Measurements from ENCODE around the gene FOXD4L1. TPM values are rescaled to one million over a fixed set of nuclear protein-coding genes. Genes with fewer than 3 reads are reported as not detected.
A peak's percentile ranks its signal among the peaks of the same experiment; 100 is the strongest.
"Not testable (repeated sequence)": the region's sequence is repeated elsewhere in the genome, so short reads cannot be mapped to it uniquely, and the experiment has no call there.

Gene FOXD4L1
- not detected for polyA plus RNA-seq (2012; ENCODE audit: insufficient read depth, insufficient read length)

- not testable (repeated sequence) for DNase-seq (ENCODE audit: low read depth, low spot score); H3K4me3 ChIP-seq (ENCODE audit: low read length)
Observed at GRCh38 chr2:113498365-113498764, at the start of gene FOXD4L1. Gene FOXD4L1 (plus strand): TSS chr2:113498665. CDS start chr2:113499257, 592 bp downstream.

- not testable (repeated sequence) for H3K4me3 ChIP-seq (ENCODE audit: low read length); DNase-seq (ENCODE audit: low read depth, low spot score)
Observed at GRCh38 chr2:113465770-113466169, 32.7 kb upstream of the FOXD4L1 start.

- not testable (repeated sequence) for H3K4me3 ChIP-seq (ENCODE audit: low read length); DNase-seq (ENCODE audit: low read depth, low spot score)
Observed at GRCh38 chr2:113476688-113477368, 21.6 kb upstream of the FOXD4L1 start.

GRCh38 chr2:113496527-113496926 lies 1.9 kb upstream of the FOXD4L1 start:
- DNase-seq (ENCODE audit: low read depth, low spot score); H3K4me3 ChIP-seq (ENCODE audit: low read length): not testable (repeated sequence)

- not testable (repeated sequence) for H3K4me3 ChIP-seq (ENCODE audit: low read length); DNase-seq (ENCODE audit: low read depth, low spot score)
Observed at GRCh38 chr2:113499019-113499885, 787 bp downstream of the FOXD4L1 start.

- not testable (repeated sequence) for DNase-seq (ENCODE audit: low read depth, low spot score); H3K4me3 ChIP-seq (ENCODE audit: low read length)
Observed at GRCh38 chr2:113499886-113500722, 1.6 kb downstream of the FOXD4L1 start.

GRCh38 chr2:113500723-113501038 lies 2.2 kb downstream of the FOXD4L1 start:
- peak; percentile 21 for DNase-seq (ENCODE audit: low read depth, low spot score)

GRCh38 chr2:113502216-113503093 lies 4.0 kb downstream of the FOXD4L1 start:
- H3K4me3 ChIP-seq (ENCODE audit: low read length); DNase-seq (ENCODE audit: low read depth, low spot score): not testable (repeated sequence)

More at GRCh38 chr2:113500723-113501038, 2.2 kb downstream of the FOXD4L1 start:
- H3K4me3 ChIP-seq (ENCODE audit: low read length), result not testable (repeated sequence)

GRCh38 chr2:113503094-113504042 lies 4.9 kb downstream of the FOXD4L1 start:
- DNase-seq (ENCODE audit: low read depth, low spot score), result not testable (repeated sequence)

GRCh38 chr2:113504081-113504480 lies 5.6 kb downstream of the FOXD4L1 start:
- DNase-seq (ENCODE audit: low read depth, low spot score); H3K4me3 ChIP-seq (ENCODE audit: low read length): not testable (repeated sequence)

More at GRCh38 chr2:113503094-113504042, 4.9 kb downstream of the FOXD4L1 start:
- H3K4me3 ChIP-seq (ENCODE audit: low read length), result peak overlapping the region; percentile 18

- not testable (repeated sequence) for DNase-seq (ENCODE audit: low read depth, low spot score); H3K4me3 ChIP-seq (ENCODE audit: low read length)
Observed at GRCh38 chr2:113507394-113508140, 9.1 kb downstream of the FOXD4L1 start.

- not testable (repeated sequence) for DNase-seq (ENCODE audit: low read depth, low spot score); H3K4me3 ChIP-seq (ENCODE audit: low read length)
Observed at GRCh38 chr2:113508187-113508586, 9.7 kb downstream of the FOXD4L1 start.

- not testable (repeated sequence) for H3K4me3 ChIP-seq (ENCODE audit: low read length); DNase-seq (ENCODE audit: low read depth, low spot score)
Observed at GRCh38 chr2:113510913-113511312, 12.4 kb downstream of the FOXD4L1 start.

- H3K4me3 ChIP-seq (ENCODE audit: low read length); DNase-seq (ENCODE audit: low read depth, low spot score): not testable (repeated sequence)
Observed at GRCh38 chr2:113511859-113512258, 13.4 kb downstream of the FOXD4L1 start.

GRCh38 chr2:113515457-113515856 lies 17.0 kb downstream of the FOXD4L1 start:
- H3K4me3 ChIP-seq (ENCODE audit: low read length); DNase-seq (ENCODE audit: low read depth, low spot score): not testable (repeated sequence)

GRCh38 chr2:113515995-113516394 lies 17.5 kb downstream of the FOXD4L1 start:
- H3K4me3 ChIP-seq (ENCODE audit: low read length); DNase-seq (ENCODE audit: low read depth, low spot score): not testable (repeated sequence)
